Skeletal muscle tissue (tissue), 4 donors: ENCODE measurements around the gene OTOS. TPM values are rescaled to one million over a fixed set of nuclear protein-coding genes. Genes with fewer than 3 reads are reported as not detected.

ENCODE experiments used
- H3K27ac ChIP-seq: one replicate; pipeline ENCODE4 v1.7.0; 2013; ENCODE audit warnings: mild to moderate bottlenecking, low read depth, low read length, inconsistent platforms
- H3K27me3 ChIP-seq, 3 donors: one replicate each; pipeline ENCODE4 v1.7.0; 2013; ENCODE audit warnings: low read length in 3 of 3; ENCODE audit not compliant: control insufficient read depth in 3 of 3, insufficient read depth in 3 of 3
- H3K36me3 ChIP-seq, 3 donors: one replicate each; pipeline ENCODE4 v1.7.0; 2013; ENCODE audit warnings: low read length in 3 of 3; ENCODE audit not compliant: control insufficient read depth in 3 of 3, insufficient read depth in 3 of 3
- H3K4me1 ChIP-seq, 3 donors: one replicate each; pipeline ENCODE4 v1.7.0; 2013; ENCODE audit warnings: low read length in 3 of 3, mild to moderate bottlenecking in 3 of 3; ENCODE audit not compliant: control insufficient read depth in 3 of 3, insufficient read depth in 3 of 3
- H3K4me3 ChIP-seq, 3 donors: one replicate each; pipeline ENCODE4 v1.7.0; 2013; ENCODE audit warnings: low read length in 3 of 3
- H3K9ac ChIP-seq, 3 donors: one replicate each; pipeline ENCODE4 v1.7.0; 2013; ENCODE audit warnings: low read length in 3 of 3, mild to moderate bottlenecking in 3 of 3, moderate library complexity in 2 of 3, low read depth in 1 of 3
- H3K9me3 ChIP-seq, 3 donors: one replicate each; pipeline ENCODE4 v1.7.0; 2013; ENCODE audit warnings: low read length in 3 of 3; ENCODE audit not compliant: control insufficient read depth in 3 of 3
- total RNA-seq: library from RNA; depleted of rRNA; stranded (reverse); fragments of >200 nt; gene quantifications from one replicate; pipeline ENCODE4 v1.2.3, GENCODE V29; 2014
- donor health status: Osteomylitis.

Gene OTOS
- total RNA-seq: not detected

DNA sequence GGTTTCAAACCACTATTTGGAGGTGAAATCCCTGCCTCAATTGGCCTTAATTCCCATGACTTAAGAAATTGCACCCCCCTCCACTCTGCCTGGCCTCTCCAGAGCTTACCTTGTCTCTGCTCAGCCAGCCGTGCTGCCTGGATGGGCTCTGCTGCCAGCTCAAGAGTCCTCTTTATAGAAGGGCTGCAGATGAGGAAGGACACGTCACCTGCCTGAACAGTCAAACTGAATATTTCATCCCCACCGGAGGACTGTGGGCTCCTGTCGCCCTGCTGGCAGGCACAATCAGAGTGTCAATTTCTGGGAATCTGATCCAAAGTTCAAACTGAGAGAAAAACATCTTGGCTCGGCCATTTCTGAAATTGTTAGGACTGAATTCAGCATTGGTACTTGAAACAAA is at the start of gene OTOS:
Gene OTOS (minus strand): TSS at position 148 of the 400 bp plus-strand sequence. CDS start 332 bp downstream, outside the sequence.
- Histone ChIP-seq H3K4me1 (peaks cover 3 to 11% (median 10%) of the 10 kb centered on the region in 3 donors), H3K36me3 (peaks cover 0 to 2% (median 0%) of the 10 kb centered on the region in 3 donors), H3K27ac (no peak within 1 kb of the TSS), H3K27me3 (peaks cover 0 to 8% (median 0%) of the 10 kb centered on the region in 3 donors), H3K9me3 (no peaks in the 10 kb centered on the region), H3K9ac (no peak within 1 kb of the TSS), H3K4me3 (no peak within 1 kb of the TSS)

DNA sequence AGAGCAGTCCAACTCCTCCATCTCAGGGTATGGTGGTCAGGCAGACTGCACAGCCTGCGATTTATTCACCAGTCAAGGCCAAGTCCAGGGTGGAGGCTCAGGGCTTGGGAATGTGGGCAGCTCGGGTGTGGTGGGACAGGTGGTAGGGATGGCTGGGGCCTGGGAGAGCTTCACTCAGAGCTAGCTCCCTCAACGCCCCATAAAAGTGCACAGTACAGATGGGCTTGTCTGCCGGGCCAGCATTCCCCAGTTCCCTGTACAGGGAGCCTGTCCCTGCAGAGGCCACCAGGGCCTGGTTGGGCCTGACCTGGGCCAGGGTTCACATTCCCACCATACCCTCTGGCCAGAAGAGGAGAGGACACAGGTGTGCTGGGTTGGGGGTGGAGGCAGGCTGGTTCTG is 49.2 kb upstream of the OTOS start:
- Histone ChIP-seq H3K36me3 (no peaks in the 10 kb centered on the region), H3K9me3 (no peaks in the 10 kb centered on the region), H3K9ac (no peak overlapping the region), H3K27ac (no peak overlapping the region), H3K4me1 (peaks cover 13 to 21% (median 20%) of the 10 kb centered on the region in 3 donors), H3K27me3 (peaks cover 0 to 15% (median 8%) of the 10 kb centered on the region in 3 donors), H3K4me3 (no peak overlapping the region)

GRCh38 chr2:240187989-240188590 is 47.6 kb upstream of the OTOS start:
- H3K27me3 ChIP-seq: peaks cover 0 to 19% (median 10%) of the 10 kb centered on the region in 3 donors
- H3K9ac ChIP-seq: no peak overlapping the region
- H3K4me1 ChIP-seq: peaks cover 7 to 9% (median 7%) of the 10 kb centered on the region in 3 donors
- H3K36me3 ChIP-seq: no peaks in the 10 kb centered on the region
- H3K27ac ChIP-seq: no peak overlapping the region
- H3K4me3 ChIP-seq: no peak overlapping the region
- H3K9me3 ChIP-seq: no peaks in the 10 kb centered on the region

DNA sequence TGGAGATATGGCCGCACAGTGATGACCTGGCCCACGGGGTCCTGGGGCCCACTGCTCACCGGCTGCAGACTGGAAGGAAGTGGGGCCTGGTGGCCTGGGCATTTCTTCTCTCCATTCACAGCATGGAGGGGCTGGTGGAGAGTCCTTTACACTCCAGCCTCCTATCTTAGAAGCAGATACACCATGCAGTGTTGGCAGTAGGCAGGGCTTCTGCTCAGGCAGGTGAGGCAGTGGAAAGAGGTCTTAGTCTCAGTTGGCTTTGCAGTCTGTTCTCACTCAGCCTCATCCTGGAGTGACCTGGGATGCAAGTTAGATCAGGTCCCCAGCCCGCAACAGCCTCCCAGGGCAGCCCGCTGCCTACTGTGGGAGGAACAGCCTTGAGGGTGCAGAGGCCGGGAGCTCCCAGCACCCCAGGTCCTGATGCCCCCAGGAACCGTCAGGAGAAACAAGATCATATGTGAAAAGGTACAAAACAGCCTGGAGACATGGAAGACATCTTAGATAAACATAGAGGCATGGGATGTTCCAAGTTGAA is 45.8 kb upstream of the OTOS start:
- H3K4me1 ChIP-seq: no peaks in the 10 kb centered on the region
- H3K4me3 ChIP-seq: no peak overlapping the region
- no peaks in the 10 kb centered on the region for H3K9me3 ChIP-seq
- H3K27ac ChIP-seq: no peak overlapping the region
- H3K9ac ChIP-seq: no peak overlapping the region
- peaks cover 0 to 16% (median 9%) of the 10 kb centered on the region in 3 donors for H3K27me3 ChIP-seq
- H3K36me3 ChIP-seq: no peaks in the 10 kb centered on the region

- Histone ChIP-seq H3K27me3 (peaks cover 2 to 11% (median 7%) of the 10 kb centered on the region in 3 donors), H3K9ac (no peak overlapping the region)
Observed at GRCh38 chr2:240184656-240185055, 44.2 kb upstream of the OTOS start.

GRCh38 chr2:240183875-240184590 is 43.6 kb upstream of the OTOS start:
- peaks cover 2 to 11% (median 7%) of the 10 kb centered on the region in 3 donors for H3K27me3 ChIP-seq

More at GRCh38 chr2:240184656-240185055, 44.2 kb upstream of the OTOS start:
- H3K4me3 ChIP-seq: no peak overlapping the region
- no peak overlapping the region for H3K27ac ChIP-seq
- H3K4me1 ChIP-seq: no peaks in the 10 kb centered on the region
- H3K36me3 ChIP-seq: no peaks in the 10 kb centered on the region
- no peaks in the 10 kb centered on the region for H3K9me3 ChIP-seq

GRCh38 chr2:240183006-240183874 is 42.8 kb upstream of the OTOS start:
- Histone ChIP-seq H3K4me1 (no peaks in the 10 kb centered on the region), H3K9me3 (no peaks in the 10 kb centered on the region), H3K27ac (no peak overlapping the region), H3K4me3 (no peak overlapping the region), H3K9ac (no peak overlapping the region), H3K27me3 (peaks cover 2 to 11% (median 7%) of the 10 kb centered on the region in 3 donors), H3K36me3 (no peaks in the 10 kb centered on the region)

More at GRCh38 chr2:240183875-240184590, 43.6 kb upstream of the OTOS start:
- H3K4me1 ChIP-seq: no peaks in the 10 kb centered on the region
- no peak overlapping the region for H3K4me3 ChIP-seq
- H3K36me3 ChIP-seq: no peaks in the 10 kb centered on the region
- H3K9ac ChIP-seq: no peak overlapping the region
- H3K9me3 ChIP-seq: no peaks in the 10 kb centered on the region
- H3K27ac ChIP-seq: no peak overlapping the region

GRCh38 chr2:240182476-240182875 is 42.0 kb upstream of the OTOS start:
- Histone ChIP-seq H3K27ac (no peak overlapping the region), H3K9me3 (no peaks in the 10 kb centered on the region), H3K27me3 (peaks cover 2 to 15% (median 7%) of the 10 kb centered on the region in 3 donors), H3K9ac (no peak overlapping the region), H3K36me3 (no peaks in the 10 kb centered on the region), H3K4me3 (no peak overlapping the region), H3K4me1 (no peaks in the 10 kb centered on the region)

- H3K9me3 ChIP-seq: no peaks in the 10 kb centered on the region
- H3K4me3 ChIP-seq: no peak overlapping the region
- no peak overlapping the region for H3K27ac ChIP-seq
- no peak overlapping the region for H3K9ac ChIP-seq
- no peaks in the 10 kb centered on the region for H3K36me3 ChIP-seq
- no peaks in the 10 kb centered on the region for H3K4me1 ChIP-seq
- H3K27me3 ChIP-seq: peaks cover 2 to 15% (median 7%) of the 10 kb centered on the region in 3 donors
Observed at GRCh38 chr2:240182001-240182400, 41.5 kb upstream of the OTOS start.
